Prostate gland (tissue), 2 donors: ENCODE results near the gene CD200.

Experiments used
- POLR2AphosphoS5 ChIP-seq: sonication (generic); formaldehyde crosslinking; IDR thresholded peaks from one replicate; pipeline ENCODE4 v1.6.1; 2017; ENCODE audit warnings: antibody characterized with exemption
- TF ChIP-seq, protein P1 (sequence below), 4 experiments: fragments of 200-600 bp in 2 of 4; fragments of 450-650 bp in 2 of 4; sonication (generic) in 2 of 4; IDR thresholded peaks; 1 replicate in 3 of 4; 2 replicates in 1 of 4; pipeline ENCODE4 v1.5.1; 2016 to 2019; ENCODE audit warnings: antibody characterized with exemption in 4 of 4, mild to moderate bottlenecking in 2 of 4, moderate library complexity in 2 of 4

DNA sequence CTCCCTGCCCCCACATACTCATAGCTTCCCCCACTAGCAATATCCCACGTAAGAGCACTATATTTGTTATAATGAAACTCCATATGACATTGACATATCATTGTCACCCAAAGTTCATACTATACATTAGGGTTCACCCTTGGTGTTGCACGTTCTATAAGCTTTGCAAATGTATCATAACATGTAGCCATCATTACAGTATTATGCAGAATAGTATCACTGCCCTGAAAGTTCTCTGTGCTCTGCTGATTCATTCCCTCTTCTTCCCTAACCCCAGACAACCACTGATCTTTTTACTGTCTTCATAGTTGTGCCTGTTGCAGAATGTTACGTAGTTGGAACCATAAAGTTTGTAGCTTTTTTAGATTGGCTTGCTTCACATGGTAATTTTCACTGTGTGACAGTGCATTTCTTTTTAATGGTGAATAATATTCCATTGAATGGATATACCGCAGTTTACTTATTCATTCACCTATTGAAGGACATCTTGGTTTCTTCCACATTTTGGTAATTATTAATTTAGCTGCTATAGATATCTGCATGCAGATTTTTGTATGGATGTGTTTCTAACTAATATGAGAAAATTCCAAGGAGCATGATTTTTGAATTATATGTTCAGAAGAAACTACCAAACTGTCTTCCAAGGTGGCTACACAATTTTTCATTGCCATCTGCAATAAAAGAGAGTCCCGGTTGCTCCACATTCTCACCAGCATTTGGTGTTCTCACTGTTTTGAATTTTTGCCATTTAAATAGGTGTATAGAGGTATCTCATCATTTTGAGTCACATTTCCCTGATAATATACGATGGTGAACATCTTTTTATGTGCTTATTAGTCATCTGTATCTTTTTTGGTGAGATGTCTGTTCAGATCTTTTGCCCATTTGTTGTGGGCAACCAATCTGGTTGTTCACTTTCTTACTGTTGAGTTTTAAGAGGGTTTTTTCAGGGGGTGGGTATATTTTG lies 59.7 kb downstream of the CD200 start:
- TF ChIP-seq, protein P1, sequence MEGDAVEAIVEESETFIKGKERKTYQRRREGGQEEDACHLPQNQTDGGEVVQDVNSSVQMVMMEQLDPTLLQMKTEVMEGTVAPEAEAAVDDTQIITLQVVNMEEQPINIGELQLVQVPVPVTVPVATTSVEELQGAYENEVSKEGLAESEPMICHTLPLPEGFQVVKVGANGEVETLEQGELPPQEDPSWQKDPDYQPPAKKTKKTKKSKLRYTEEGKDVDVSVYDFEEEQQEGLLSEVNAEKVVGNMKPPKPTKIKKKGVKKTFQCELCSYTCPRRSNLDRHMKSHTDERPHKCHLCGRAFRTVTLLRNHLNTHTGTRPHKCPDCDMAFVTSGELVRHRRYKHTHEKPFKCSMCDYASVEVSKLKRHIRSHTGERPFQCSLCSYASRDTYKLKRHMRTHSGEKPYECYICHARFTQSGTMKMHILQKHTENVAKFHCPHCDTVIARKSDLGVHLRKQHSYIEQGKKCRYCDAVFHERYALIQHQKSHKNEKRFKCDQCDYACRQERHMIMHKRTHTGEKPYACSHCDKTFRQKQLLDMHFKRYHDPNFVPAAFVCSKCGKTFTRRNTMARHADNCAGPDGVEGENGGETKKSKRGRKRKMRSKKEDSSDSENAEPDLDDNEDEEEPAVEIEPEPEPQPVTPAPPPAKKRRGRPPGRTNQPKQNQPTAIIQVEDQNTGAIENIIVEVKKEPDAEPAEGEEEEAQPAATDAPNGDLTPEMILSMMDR (IDR thresholded peaks at IDR 0.05) = no peak
- TF ChIP-seq POLR2AphosphoS5 = no peak
